ENCODE measurements around the gene DAAM1.

Gene DAAM1

DNA sequence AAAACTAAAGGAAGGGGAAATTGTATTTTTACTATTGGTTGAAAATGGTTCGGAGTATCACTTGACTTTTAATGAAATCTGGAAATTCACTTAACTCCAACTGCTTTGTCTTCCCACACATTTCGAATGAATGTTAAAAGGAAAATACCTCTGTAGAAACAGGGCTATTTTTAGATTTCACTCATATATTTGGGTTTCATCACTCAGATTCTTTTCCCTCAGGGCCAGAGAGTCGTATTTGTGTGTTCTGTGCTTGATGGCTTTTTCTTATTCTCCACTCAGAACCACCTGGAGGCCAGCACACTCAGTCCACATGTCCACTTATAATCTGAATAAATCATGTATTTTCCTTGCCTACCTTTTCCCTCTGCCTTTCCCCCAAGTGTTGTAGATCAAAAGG lies 40.0 kb downstream of the DAAM1 start:
- DNase-seq, result no peak

DNA sequence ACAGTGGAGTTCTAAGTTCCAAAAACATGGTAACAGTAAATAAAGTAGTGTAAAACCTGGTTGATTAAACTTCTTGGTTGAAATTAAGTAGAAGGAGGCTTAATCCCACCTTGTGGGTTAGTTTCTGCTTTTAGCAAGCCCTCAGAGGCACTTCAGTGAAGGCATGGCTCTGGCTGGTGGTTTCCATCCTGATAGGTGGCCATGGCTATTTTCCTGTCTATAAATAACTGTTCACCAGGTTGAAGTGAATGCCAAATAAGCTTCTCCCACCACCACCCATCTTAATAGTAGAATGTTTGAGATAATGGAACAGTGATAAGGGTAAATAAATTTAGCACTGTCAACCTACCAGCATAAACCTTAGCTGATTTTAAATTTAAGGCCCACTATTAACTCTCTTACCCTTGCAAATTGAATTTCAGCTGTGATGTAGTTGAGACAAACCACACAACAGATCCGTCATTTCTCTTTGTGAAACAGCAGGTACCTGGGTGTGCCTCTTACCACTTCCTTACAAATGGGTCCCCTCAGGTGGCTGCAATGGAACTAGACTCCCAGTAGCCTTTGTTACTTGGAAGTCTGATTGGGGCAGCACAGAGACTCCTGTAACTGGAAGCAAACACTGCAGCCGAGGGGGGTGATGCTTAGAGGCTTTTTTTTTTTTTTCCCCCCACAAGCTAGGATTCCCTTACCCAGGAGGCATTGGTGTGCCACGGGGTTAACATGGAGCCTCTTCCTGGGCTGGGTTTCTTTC lies 41.4 kb downstream of the DAAM1 start:
- no peak for DNase-seq

DNA sequence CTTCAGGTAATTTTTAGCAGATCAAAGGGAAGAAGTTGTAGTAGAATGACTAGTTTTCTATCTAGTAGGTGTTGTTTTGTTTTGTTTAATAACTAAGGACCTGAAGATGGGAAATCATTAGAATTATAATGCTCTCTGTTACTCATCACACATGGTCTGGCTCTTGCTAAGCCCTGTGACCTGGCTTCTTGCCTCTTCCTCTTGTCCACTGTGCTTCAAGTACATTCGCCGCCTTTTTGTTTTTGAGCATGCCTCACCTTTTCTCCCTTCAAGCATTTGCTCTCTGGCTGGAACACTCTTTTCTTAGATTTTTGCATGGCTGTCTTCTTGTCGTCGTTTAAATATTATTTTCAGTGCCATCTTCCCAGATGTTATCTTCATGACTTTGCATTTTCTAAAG lies 47.7 kb downstream of the DAAM1 start:
- no peak for DNase-seq

DNA sequence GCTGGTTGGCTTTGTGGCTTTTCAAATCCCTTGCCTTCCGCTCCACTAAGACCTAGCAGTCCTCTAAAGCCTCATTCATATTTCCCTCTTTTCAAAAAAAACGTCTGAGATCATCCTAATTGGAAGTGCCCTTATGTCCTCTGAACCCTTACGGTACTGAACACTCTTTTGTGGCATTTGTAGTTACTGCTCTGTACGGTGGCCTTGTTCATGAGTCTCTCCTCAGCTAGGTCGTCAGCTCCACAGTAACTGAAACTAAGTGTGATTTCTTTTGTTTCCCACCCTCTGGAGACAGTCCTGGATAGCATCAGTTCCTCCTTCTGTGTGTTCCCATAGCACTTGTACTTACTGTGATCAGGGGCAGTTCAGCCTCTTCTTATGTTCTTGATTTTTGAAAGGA lies 49.7 kb downstream of the DAAM1 start:
- no peak for DNase-seq

DNA sequence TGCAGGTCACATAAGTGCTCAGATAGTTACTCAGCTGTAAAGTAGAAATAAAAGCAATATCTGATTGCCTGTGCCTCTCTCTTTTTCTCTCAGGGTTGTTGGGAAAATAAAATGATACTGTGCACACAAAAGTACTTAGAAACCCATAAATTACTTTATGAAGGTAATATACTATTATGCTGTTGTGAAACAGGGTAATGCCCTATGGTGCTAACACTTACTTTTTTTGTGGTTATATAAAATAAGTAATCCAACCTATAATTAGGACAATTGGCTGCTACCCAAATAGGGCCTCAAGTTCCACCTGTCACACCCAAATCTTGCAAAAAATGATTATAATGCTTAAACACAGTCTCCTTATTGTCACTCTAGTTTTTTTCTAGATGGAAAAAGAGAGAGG lies 50.6 kb downstream of the DAAM1 start:
- DNase-seq, result no peak

DNA sequence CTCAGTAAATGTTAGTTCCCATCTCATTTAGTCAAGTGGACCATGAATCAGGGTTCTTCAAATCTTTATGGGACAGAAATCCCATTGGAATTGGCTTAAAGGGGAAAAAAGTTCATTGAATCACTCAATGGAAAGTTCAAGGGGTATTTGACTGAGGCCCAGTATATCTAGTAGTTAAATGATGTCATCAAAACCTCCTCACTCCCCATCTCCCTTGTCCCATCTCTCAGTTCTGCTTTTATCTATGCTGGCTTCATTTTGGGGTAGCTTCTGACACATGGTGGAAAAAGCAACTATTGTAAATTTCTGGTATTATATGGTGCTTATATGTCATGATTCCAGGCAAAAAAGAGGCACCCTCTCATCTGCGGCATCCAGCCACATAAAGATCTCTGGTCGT lies 51.9 kb downstream of the DAAM1 start:
- DNase-seq, result no peak

DNA sequence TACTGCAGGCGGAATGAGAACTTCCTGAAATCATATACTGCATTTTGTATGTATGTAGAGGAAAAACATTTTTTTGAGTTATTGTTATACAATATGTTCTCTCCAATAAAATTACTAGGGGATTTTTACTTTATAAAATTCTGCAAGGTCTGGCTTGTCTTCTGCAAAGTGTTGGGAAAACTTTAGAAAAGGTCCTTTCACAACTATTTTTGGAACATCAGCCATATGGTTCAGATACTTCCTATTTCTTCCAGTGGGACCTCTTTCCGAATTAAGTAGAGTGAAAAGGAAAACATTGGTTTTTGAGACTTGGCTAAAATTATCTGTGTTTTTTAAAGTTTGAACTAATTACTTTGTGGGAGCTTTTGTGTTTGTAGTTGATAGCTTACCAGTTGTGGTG lies 52.7 kb downstream of the DAAM1 start:
- DNase-seq, result no peak

DNA sequence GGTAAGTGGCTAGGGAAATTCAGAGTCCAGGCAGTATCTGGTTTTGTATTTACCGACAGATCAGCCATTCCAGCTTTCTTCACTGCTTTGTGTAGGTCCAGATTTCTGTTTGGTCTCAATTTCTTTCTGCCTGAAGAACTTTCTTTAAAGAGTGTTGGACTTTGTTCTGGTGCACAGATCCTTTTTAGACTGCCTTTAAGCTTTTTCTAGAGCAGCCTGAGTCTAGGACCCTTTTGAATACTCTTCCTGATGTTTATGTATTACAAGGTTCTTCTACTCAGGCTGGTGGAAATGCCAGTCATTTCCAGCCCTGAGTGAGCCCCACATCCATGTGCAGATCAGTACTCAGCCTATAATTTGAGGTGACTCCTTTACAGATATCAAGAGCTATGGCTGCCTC lies 54.7 kb downstream of the DAAM1 start:
- no peak for DNase-seq

DNA sequence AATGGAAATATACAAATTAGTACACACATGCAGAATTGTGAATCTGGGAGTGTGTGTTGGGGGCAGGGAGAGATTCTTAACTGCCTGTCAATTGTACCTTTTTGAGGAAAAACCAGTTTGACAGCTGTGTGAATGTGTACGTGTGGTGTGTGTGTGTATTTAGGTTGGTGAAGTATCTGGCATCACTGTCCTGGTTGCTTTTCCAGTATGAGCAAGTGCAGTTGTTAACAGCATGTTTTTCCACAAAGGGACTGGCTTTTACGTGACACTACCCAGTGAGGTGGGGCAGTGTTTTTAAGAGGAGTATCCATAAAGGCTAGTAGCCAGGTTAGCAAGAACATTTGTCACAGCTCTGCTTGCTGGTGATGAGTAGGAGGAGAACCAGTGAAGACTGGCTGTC lies 56.1 kb downstream of the DAAM1 start:
- no peak for DNase-seq

DNA sequence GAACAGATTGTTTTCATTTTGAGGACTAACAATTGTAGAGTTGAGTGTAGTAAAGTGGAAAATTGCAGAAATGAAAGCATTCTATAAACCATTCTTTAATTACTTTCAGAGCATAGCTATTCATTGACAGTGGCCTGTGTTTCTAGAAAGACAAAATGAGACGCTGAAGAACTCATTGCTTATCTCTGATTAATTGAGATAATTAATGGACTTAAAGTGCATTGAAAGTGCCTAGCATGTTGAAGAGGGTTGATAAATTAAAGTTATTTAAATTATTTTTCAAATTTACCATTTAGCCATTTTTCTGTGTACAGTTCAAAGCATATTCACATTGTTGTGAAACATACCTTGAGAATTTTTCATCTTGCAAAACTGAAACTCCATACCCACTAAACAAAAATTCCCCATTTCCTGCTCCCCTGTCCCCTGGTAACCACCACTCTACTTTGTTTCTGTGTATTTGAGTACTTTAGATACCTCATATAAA lies 57.4 kb downstream of the DAAM1 start:
- no peak for DNase-seq

DNA sequence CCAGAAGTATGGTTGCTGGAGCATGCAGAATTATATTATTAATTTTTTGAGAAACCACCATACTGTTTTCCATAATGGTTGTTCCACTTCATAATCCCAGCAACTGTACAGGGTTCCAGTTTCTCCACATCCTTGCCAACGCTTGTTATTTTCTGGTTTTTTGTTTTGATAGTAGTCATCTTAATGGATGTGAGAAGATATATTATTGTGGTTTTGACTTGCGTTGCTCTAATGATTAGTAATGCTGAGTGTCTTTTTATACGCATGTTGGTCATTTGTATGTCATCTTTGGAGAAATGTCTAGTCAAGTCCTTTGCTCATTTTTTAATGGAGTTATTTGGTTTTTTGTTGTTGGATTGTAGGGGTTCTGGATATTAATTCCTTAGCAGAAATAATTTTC lies 58.1 kb downstream of the DAAM1 start:
- no peak for DNase-seq

DNA sequence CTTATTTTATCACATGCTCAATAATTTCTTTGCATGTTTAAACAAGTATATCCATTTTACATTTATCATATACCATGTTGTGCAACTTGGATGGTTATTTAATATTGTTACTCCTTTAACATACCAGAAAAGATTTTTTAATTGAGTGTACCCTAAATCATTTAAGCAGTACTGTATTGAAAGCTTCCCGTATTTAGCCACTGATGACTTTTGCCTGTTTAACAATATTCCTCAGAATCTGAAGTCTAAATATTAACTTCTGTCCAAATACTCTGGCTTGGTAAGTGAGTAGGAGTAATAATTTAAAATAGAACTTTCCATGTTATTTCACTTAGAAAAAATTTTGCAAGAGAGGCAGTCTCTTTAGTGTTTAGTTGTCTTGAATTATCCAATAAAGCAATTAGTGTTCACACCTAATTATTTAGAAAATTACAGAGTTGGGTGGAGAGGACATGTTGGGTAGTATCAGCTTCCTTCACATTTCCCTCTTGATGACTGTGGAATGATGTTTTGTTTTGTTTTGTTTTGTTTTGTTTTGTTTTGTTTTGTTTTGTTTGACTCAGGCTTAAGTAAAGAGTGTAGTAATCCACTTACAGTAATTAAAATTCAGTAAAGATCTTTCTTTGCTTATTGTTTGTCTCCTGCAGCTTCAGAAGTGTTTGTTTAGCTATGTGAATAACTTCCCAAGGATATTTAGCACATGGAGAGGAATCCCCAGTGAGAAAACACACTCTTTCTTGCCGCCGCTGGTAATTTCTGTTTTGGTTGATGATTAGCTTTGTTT lies 59.5 kb downstream of the DAAM1 start:
- no peak for DNase-seq

DNA sequence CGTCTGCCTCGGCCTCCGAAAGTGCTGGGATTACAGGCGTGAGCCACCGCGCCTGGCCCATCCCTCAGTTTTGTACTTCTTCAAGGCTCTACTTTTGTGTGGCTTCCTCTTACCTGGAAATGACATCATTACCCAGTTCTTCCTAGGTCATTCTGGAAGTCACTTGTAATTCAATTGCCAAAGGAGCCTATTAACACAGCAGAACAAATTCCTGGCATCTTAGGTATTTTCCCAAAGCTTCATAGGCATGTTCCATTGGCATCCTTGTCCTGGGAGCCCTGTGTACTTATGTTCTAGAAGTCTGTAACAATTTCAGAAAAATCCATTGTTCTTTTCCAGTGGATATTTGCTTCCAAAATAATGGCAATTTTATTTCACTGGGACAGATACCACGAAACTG lies 60.6 kb downstream of the DAAM1 start:
- DNase-seq, result no peak

DNA sequence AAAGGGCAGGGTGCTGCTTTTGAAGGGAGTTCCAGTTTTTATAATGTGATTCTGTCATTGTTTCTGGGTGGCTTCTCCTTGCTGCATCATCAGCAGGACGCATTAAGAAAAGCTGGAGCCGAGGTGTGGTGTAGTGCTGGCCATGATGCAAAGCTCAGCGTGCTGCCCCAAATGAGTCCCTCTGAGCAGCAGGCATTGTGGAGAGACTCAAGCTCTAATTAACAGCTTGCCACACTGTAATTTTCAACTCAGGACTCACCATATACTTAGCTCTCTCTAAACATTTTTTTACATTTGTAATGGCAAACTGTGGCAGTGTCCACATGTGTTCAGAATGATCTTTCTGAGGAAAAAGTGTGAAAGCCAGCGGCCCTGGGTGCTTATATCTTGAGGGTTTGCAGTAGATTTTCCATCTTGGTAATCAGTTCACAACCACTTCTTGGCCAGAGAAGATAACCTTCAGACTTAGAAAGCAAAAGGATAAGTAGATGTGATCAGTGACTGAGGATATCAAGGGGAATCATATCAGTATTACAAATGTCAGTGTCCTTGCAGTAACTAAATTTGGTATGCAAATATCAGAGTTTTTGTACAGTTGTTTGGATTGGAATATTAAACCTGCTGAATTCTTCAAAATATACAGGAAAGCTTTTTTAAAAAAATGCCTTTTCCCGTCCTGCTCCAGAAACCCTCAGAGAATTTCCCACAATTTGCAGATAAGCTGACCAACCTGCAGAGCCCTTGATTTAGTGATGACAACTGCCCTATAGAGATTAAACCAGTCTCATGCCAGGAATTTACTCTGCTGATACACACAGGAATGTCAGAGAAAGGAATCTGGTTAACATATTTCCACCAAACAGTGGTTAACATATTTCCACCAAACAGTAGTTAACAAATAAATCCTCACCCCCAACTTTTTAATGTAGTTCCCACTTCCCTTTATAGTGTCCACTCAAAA lies 63.6 kb downstream of the DAAM1 start:
- DNase-seq, result no peak

DNA sequence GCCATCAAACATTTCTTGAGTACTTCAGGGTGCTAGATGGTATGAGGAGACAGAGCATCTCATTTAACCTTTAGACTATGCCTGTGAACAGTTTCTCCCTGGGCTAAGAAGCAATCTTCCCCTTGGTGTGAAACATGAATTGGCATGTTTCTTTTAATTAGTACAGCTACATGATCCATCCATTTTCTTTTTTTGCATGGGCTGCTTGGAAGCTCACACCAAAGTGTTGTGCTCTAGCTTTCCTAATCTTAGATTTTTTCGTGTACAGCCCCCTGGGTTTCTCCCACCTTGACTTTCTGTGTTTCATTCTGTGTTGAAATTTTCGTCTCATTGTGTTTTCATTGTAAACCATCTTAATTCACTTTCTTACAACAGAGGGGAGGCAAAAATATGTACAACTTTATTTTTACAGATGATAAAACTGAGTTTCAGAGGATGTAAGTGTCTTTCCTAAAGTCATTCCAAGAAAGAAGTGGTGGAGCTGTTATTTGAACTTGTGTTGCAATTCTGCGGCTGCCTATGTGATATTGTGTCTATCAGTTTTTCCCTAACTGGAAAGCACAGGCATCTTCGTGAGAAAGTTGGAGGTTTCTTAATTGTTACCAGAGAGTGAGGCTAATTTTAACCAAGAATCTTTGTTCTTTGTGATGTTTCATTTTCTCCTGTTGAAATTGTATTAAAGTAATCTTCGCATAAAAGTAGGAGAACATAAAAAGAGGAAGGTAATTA lies 64.5 kb downstream of the DAAM1 start:
- DNase-seq, result no peak

DNA sequence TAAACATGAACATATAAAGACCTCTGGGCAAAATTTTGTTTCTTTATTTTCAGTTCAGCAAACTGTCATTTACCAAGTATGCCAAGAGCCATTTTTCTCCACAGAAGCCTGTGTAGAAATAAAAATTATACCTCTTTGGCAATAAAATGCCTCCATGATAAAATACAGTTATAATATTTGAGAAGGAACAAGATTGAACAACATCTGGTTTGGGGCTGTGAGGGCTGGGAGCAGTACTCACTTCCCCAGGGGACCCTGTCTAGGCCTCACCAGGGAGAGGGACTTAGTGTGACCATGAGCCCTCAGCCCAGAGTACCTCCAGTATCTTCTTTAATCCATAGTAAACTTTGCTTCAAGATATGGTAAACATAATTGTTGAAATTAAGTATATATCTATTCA lies 65.1 kb downstream of the DAAM1 start:
- no peak for DNase-seq

DNA sequence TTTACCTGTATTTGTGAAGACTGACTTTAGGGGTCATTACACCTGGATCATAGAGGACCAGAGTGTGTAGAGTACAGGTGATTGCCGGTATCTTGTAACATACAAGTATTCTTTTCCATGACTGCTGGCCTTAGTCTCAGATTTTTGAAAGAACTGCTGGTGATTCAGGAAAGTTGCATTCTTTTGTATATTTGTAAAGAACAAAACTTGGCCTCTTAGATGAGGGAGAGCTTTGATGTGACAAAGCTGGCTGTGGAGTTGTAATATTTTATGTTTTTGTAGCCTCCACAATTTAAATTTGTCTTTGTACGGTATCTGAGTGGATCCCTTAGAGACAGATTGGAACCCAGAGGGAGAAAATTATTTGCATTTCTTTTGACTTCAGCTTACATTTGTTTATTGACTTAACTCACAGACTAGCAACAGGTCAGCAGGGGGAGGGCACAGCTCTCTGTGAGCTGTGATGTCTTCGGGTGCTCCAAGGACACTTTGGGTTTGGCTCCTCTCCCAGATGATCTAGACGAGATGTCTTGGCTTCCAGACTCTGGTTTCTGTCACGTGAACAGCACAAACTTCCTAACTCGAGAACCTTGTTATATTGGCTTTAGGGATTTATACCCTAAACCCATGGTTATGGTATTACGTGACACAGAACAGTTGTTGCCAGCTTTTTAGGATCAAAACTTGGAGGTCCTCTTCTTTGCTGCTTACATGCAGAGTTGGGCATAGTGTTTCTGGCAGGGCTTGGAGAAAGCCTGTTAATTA lies 65.9 kb downstream of the DAAM1 start:
- no peak for DNase-seq

DNA sequence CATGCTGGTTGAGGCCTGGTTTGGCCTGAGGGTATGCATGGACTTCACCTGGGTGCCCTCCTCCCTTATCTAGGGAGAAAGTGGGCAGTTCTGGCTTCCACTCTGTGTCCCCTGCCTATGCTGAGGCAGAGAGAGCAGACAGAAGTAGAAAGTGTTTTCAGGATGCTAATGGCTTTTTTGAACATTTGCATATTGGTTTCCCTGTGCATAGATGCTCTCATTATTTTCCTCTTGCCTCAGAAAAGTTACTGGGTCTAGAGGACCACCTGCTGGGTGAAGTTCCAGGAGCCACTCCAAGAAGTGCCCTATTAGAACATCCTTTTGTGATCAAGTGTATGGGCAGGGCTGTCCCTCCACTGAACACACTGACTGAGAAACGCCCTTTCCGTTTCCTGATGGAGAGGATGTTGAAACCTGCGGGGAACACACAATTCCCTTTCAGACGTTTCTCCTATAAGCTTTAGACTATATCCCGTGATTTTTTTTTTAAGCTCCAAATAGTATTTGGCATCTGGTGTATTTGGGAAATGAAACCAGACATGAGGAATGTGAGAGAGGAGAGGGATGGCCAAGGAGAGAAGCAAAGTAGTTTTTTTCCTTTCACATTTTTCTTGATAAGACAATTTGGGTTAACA lies 66.6 kb downstream of the DAAM1 start:
- DNase-seq, result peak; percentile 17

DNA sequence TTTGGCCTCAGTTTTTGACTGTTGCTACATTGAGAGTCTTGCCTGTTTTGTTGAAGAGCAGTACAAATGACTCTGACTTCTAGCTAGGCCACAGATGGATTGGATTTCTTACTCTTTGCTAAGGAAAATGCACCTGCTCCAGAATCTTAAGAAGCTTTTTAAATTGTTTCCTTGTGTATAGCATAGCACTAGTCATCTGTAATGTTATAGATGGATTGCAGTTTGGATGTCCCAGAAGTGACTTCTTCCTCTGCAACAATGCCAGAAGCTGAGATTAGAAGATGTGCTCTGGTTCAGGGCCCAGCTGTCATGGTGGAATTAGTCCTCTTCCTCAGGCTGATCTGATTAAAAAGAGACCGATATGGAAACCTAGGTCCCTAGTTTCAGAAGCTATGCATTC lies 67.9 kb downstream of the DAAM1 start:
- DNase-seq, result no peak

DNA sequence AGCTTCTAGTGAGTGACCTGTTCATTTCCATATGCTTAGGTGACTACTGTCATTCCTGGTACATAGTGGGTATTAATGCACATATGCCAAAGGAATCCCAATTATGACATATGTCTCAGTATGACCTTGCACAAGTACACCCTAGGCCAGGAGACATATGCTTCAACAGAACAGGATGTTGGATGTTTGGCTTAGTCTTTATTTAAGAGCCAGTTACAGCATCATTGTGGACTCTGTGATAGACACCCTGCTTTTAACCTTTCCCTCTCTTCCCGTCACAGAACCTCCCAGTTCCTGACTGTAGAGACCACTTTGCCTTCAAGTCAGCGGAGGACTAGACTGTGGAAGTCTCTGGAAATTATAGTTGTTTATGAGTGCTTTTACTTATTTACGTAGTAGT lies 72.9 kb downstream of the DAAM1 start:
- no peak for DNase-seq

DNA sequence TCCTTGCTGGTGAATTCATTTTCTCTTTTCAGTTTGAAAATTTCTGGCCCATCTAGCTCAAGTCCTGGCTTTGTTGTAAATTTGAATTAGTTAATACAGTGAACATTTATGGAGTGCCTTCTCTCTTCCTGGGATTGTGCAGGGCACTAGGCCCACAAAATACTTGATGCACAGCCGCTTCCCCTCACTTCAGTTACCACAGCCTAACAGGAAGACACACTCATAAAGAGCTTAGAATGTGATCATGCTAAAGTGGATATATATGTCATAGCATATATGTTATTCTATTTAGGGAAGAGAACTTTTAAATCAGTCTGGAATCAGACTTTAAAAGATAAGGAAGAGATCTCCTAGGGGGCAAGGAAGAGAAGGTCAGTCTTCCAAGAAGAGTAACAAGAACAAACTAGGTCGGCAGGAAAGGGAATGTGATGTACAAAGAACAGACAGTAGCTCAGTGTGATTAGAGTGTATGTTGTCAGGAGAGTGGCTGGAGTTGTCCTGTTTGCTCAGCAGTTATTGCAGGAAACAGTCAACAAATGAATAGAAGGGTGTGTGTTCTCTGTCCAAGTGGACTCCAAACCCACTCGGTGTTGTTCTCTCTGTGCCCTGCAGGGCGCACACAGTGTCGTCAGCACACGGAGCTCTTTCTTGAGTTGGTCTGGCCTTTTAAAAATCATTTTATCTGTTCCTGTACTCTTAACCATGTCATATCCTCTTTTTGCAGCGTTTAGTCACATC lies 74.4 kb downstream of the DAAM1 start:
- DNase-seq, result peak; percentile 19

All from NCI-H510A (cell line).